IMR-90 (cell line): ENCODE measurements around the gene ARHGEF16.

Experiments used
- BHLHE40 ChIP-seq: fragments of 150-350 bp; IDR thresholded peaks from 2 replicates; pipeline ENCODE4 v1.6.1; 2016; ENCODE audit warnings: mild to moderate bottlenecking, low read depth, low read length
- CEBPB ChIP-seq: IDR thresholded peaks from 2 replicates; pipeline ENCODE4 v1.6.1; 2012; ENCODE audit warnings: low read depth, low read length, improper control_type of control experiment
- CHD1 ChIP-seq: IDR thresholded peaks from 2 replicates; pipeline ENCODE4 v1.6.1; 2012; ENCODE audit warnings: low read depth, low read length, improper control_type of control experiment
- MAFK ChIP-seq: IDR thresholded peaks from 2 replicates; pipeline ENCODE4 v1.6.1; 2012; ENCODE audit warnings: low read depth, low read length, improper control_type of control experiment
- MAZ ChIP-seq: IDR thresholded peaks from 2 replicates; pipeline ENCODE4 v1.6.1; 2012; ENCODE audit warnings: low read depth, mild to moderate bottlenecking, low read length, improper control_type of control experiment, moderate library complexity, borderline replicate concordance
- MXI1 ChIP-seq: IDR thresholded peaks from 2 replicates; pipeline ENCODE4 v1.6.1; 2012; ENCODE audit warnings: low read depth, mild to moderate bottlenecking, low read length, moderate library complexity, borderline replicate concordance
- POLR2A ChIP-seq: IDR thresholded peaks from 2 replicates; pipeline ENCODE4 v1.6.1; 2012; ENCODE audit warnings: mild to moderate bottlenecking, low read depth, low read length
- RAD21 ChIP-seq: IDR thresholded peaks from 2 replicates; pipeline ENCODE4 v1.6.1; 2012; ENCODE audit warnings: low read length, improper control_type of control experiment
- RCOR1 ChIP-seq: IDR thresholded peaks from 2 replicates; pipeline ENCODE4 v1.6.1; 2012; ENCODE audit warnings: mild to moderate bottlenecking, low read length, improper control_type of control experiment; ENCODE audit not compliant: insufficient replicate concordance
- RFX5 ChIP-seq: IDR thresholded peaks from 2 replicates; pipeline ENCODE4 v1.8.0; 2012; ENCODE audit warnings: low read depth, mild to moderate bottlenecking, low read length, moderate library complexity
- SMC3 ChIP-seq: fragments of 150-350 bp; IDR thresholded peaks from 2 replicates; pipeline ENCODE4 v1.6.1; 2016; ENCODE audit warnings: low read depth, mild to moderate bottlenecking, antibody characterized with exemption, low read length, moderate library complexity
- TF ChIP-seq, protein P1 (sequence below): conservative IDR thresholded peaks from 2 replicates; pipeline ENCODE4 v1.5.1; 2012; ENCODE audit warnings: mild to moderate bottlenecking, low read depth, low read length, improper control_type of control experiment
- TF ChIP-seq, protein P2 (sequence below): fragments of 150-350 bp; IDR thresholded peaks from 2 replicates; pipeline ENCODE4 v1.6.1; 2016; ENCODE audit warnings: low read depth, mild to moderate bottlenecking, low read length, moderate library complexity, borderline replicate concordance
- TF ChIP-seq, protein P3 (sequence below): fragments of 150-350 bp; IDR thresholded peaks from 2 replicates; pipeline ENCODE4 v1.6.1; 2017; ENCODE audit warnings: mild to moderate bottlenecking, antibody characterized with exemption, low read length, low read depth

DNA sequence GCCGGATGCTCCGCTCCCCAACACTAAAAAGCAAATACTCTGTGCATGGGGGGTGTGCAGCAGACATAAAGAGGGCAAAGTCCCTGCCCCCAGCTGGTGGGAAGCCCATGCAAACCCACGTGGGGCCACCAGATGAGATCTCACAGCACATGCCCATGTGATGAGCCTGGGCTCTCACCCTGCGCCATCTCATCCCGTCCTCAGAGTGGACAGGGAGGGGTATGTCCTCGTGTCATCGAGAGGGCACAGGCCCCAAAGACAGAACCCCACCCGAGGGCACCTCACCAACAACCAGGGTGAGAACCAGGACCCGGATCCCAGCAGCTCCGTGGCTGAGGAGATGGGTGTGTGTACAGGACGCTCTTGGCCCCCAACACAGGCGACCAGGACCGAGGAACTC, 25.1 kb upstream of the ARHGEF16 start:
- TF ChIP-seq, protein P1, sequence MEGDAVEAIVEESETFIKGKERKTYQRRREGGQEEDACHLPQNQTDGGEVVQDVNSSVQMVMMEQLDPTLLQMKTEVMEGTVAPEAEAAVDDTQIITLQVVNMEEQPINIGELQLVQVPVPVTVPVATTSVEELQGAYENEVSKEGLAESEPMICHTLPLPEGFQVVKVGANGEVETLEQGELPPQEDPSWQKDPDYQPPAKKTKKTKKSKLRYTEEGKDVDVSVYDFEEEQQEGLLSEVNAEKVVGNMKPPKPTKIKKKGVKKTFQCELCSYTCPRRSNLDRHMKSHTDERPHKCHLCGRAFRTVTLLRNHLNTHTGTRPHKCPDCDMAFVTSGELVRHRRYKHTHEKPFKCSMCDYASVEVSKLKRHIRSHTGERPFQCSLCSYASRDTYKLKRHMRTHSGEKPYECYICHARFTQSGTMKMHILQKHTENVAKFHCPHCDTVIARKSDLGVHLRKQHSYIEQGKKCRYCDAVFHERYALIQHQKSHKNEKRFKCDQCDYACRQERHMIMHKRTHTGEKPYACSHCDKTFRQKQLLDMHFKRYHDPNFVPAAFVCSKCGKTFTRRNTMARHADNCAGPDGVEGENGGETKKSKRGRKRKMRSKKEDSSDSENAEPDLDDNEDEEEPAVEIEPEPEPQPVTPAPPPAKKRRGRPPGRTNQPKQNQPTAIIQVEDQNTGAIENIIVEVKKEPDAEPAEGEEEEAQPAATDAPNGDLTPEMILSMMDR, result no peak
- TF ChIP-seq CEBPB (no peak), RAD21 (no peak), BHLHE40 (no peak), MAZ (no peak), POLR2A (no peak), MXI1 (no peak), RCOR1 (no peak), SMC3 (no peak), MAFK (no peak), CHD1 (no peak), RFX5 (no peak)
- TF ChIP-seq, protein P2, sequence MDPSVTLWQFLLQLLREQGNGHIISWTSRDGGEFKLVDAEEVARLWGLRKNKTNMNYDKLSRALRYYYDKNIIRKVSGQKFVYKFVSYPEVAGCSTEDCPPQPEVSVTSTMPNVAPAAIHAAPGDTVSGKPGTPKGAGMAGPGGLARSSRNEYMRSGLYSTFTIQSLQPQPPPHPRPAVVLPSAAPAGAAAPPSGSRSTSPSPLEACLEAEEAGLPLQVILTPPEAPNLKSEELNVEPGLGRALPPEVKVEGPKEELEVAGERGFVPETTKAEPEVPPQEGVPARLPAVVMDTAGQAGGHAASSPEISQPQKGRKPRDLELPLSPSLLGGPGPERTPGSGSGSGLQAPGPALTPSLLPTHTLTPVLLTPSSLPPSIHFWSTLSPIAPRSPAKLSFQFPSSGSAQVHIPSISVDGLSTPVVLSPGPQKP, result no peak
- TF ChIP-seq, protein P3, sequence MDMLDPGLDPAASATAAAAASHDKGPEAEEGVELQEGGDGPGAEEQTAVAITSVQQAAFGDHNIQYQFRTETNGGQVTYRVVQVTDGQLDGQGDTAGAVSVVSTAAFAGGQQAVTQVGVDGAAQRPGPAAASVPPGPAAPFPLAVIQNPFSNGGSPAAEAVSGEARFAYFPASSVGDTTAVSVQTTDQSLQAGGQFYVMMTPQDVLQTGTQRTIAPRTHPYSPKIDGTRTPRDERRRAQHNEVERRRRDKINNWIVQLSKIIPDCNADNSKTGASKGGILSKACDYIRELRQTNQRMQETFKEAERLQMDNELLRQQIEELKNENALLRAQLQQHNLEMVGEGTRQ, result no peak
